Endometrium (tissue), 2 donors: ENCODE data around the gene OR52H1.

Experiments used
- FAIRE-seq: peaks from 2 replicates; lab custom pipeline; 2012; peaks lifted over from hg19 to GRCh38; lab: Jason Lieb, UNC
- donor health status: control.
- donor health status: control.

The OR52H1 gene

GRCh38 chr11:5531053-5531831 is 17.1 kb downstream of the OR52H1 start:
- FAIRE-seq = no peak

GRCh38 chr11:5528495-5528894 is 19.8 kb downstream of the OR52H1 start:
- FAIRE-seq = no peak

DNA sequence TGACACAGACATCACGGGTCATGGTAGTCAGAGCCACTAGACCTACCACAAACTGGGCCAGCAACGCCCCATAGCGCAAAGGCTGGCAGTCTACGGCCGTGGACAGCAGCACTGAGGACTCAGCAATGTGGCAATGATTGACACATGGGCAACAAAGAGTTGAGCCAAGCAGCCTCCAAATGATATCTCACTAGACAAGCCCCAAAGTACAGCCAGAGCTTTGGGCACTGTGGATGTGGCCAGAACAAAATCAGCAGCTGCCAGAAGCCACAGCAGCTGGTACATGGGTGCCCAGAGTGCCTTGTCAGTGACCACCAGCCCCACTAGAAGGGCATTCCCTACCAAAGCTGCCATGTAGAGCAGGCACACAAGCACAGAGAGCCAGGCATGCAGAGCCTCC is 20.6 kb downstream of the OR52H1 start:
- no peak for FAIRE-seq

DNA sequence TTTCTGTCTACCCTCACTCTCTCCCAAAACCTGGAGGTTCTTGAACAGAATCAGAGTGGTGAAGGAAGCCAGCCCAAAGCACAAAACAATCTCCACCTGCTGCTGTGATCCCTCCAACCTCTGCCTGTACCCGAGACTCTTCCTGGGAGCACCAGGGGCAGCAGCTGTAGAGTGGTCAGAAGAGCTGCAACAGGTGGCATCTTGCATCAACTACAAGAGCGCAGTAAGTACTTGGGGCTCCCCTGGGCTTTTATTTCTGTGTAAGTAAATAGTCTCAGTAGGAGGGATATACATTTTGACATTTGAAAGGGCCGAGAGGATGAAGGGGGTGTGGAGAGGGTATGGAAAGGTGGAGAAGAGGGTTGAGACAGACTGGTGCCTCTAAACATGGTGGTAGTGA is 23.6 kb downstream of the OR52H1 start:
- FAIRE-seq = no peak

DNA sequence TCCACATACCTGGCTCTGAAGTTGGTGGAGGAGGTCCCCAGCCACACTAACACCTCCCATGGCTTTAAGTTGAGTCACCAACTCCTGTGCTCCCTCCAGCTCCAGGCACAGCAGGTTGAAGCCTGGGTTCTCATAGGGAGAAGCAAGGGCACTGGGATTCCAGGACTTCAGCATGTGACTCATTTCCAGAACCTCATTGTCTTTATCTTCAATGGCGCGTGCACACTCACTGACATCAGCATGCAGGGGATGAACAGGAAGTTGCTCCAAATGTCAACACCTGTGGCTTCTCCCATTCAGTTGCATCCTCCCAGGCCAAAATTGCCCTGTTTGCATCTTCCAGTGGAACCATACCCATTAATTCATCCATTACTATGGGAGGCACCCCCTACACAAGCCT is 26.0 kb downstream of the OR52H1 start:
- FAIRE-seq = no peak

- FAIRE-seq = no peak
Observed at GRCh38 chr11:5521540-5521939, 26.8 kb downstream of the OR52H1 start.

- no peak for FAIRE-seq
Observed at GRCh38 chr11:5516599-5516998, 31.7 kb downstream of the OR52H1 start, which contains the start of gene UBQLNL. Gene UBQLNL, minus strand, starts transcription at chr11:5516699. Its CDS starts 258 bp downstream, at chr11:5516441.

- FAIRE-seq = no peak
Observed at GRCh38 chr11:5514841-5515240, 33.5 kb downstream of the OR52H1 start.

GRCh38 chr11:5509803-5510202 is 38.5 kb downstream of the OR52H1 start, which contains the start of gene UBQLN3:
Gene UBQLN3, minus strand, starts transcription at chr11:5509957. Its CDS starts 399 bp downstream, at chr11:5509558.
- FAIRE-seq = no peak

DNA sequence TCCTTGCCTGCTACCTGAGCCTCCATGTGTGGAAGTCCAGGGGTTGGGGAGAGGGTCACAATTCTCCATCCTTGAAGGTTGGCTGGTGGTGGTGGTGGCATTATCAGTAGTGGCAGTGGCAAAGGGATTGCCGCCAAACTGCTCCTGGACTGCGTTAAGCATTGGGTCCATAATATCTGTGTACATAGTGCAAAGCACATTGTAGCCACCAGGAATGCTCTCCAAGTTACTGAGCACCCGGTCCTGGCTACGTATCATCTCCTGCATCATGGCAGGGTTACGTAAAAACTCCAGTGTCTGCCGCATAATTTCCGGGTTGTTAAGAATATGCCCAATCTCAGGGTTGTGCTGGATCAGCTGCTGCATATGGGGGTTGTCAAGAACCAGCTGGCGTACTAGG is 39.7 kb downstream of the OR52H1 start:
- no peak for FAIRE-seq

DNA sequence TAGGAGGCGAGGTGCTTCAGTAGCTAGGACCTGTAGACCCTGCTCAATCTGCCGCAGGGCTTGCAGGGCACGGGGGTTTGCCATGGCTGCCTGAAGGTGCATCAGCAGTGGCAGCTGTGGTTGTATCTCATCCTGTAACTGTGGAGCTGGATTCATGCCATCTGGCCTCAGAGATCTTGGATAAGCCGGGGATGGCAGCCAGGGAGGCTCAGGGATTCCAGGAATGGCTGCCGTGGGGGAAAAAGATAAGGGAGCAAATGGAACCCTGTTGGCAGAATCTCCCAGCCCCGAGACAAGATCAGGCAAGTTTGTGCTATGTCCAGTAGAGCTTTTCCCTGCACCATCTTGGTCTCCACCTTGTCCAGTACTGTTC is 40.4 kb downstream of the OR52H1 start:
- no peak for FAIRE-seq

GRCh38 chr11:5507177-5507932 is 41.0 kb downstream of the OR52H1 start:
- FAIRE-seq = no peak

GRCh38 chr11:5505363-5506048 is 42.8 kb downstream of the OR52H1 start:
- FAIRE-seq = no peak

DNA sequence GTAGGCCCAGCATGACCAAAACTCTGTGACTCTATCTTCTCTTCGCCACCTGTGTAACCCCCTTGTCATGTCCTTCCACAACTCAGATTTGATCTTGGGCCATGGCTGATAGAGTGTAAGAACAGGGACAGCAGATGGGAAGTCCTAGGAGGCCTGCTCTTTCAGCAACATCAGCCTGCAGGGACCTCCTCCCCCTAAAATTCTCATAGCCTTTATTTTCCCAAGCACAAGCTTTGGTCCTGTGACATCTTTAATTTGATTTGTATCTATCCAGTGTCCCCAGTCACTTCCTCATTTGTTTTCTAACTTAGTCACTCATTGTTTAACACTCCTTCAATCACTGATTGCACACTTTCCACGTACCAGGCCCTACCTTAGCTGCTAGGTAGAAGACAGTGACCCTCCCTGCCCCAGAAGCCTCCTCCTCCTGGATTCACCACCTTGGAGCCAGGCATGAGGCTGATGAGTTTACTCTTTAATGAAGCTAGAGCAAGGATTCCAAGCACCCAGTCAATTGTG is 43.9 kb downstream of the OR52H1 start:
- FAIRE-seq = no peak

DNA sequence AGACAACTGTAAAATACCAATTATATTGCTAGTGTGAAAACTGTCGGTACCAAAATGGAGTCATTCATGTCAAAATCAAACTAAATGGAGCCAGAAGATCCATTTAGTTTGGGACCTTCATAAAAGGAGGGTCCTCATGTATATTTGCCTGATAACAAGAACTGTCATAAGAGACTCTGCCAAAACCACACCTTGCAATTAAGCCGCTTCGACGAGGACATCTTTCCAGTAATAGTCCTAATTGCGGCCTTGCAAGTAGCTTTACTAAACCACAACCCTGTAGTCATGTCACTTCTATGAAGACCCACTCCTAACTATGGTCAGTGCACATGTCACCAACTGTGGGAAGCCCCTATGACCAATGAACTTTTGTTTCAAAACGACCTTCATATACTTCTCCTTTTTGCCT is 47.9 kb downstream of the OR52H1 start:
- FAIRE-seq = no peak

- no peak for FAIRE-seq
Observed at GRCh38 chr11:5499671-5500070, 48.7 kb downstream of the OR52H1 start.
